Activated naive CD4-positive, alpha-beta T cell treated with anti-CD3 and anti-CD28 coated beads, Interleukin-2, amount 50 U/mL, for 72 hours (primary cell): ENCODE data around the gene DOCK9. TPM values are rescaled to one million over a fixed set of nuclear protein-coding genes. Genes with fewer than 3 reads are reported as not detected.

Experiments used
- ATAC-seq, 2 donors: fragments of 150-1000 bp; cut with Tn5 transposase; 2 replicates each; pipeline ENCODE4 v1.10.0; 2021; ENCODE audit warnings: mild to moderate bottlenecking in 2 of 2, moderate library complexity in 2 of 2
- DNase-seq, 2 donors: peaks; one replicate each; pipeline ENCODE4 v3.0.0; 2021 to 2022; ENCODE audit warnings: low spot score in 2 of 2
- H3K27ac Mint-ChIP-seq, 2 donors: one replicate each; pipeline ENCODE4 v1.8.0; 2022; ENCODE audit warnings: mild to moderate bottlenecking in 2 of 2, mixed read lengths in 2 of 2
- H3K36me3 Mint-ChIP-seq, 2 donors: one replicate each; pipeline ENCODE4 v1.8.0; 2022; ENCODE audit warnings: mixed read lengths in 2 of 2
- H3K9me3 Mint-ChIP-seq, 2 donors: one replicate each; pipeline ENCODE4 v1.8.0; 2022; ENCODE audit warnings: mixed read lengths in 2 of 2
- total RNA-seq, 2 donors: library from RNA; stranded (reverse); gene quantifications; one replicate each; pipeline ENCODE4 v1.2.3, GENCODE V29; 2022

DOCK9 gene
- total RNA-seq, 2 donors from 2014 or later: 32.4 to 60.5 TPM

- DNase-seq: no peak
- peaks cover 27 to 51% of the 10 kb centered on the region in 2 donors for H3K36me3 Mint-ChIP-seq
- ATAC-seq: no peak
- no peak overlapping the region for H3K27ac Mint-ChIP-seq
- peaks cover 0 to 5% of the 10 kb centered on the region in 2 donors for H3K9me3 Mint-ChIP-seq
Observed at GRCh38 chr13:98921015-98921580, 56.8 kb downstream of the DOCK9 start.

DNA sequence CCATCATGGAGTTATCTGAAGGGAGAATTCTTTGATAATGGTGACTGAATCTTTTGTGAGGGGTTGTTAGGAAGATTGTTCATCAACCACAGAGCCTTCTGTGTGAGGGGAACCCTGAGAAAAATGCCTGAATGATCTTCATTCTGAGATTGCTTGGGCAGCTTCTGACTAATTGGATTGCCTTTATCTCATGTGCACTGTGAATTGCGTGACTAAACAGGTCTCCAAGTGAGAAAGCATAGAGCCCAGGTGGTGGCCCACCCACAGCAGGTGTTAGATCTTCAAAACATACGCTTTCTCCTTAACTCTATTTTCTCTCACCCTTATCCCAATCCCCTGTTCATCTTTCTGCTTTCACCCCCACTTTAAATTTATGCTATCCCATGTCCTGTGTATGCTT, 58.3 kb downstream of the DOCK9 start:
- DNase-seq (peak in 1 of 2 donors; percentile 33), ATAC-seq (peak; percentile 93 to 97)
- Mint-ChIP-seq H3K27ac (peak overlapping the region in 1 of 2 donors; percentile 41), H3K36me3 (peaks cover 33 to 53% of the 10 kb centered on the region in 2 donors), H3K9me3 (peaks cover 0 to 5% of the 10 kb centered on the region in 2 donors)

- Mint-ChIP-seq H3K27ac (peak overlapping the region in 1 of 2 donors; percentile 86), H3K9me3 (peaks cover 0 to 5% of the 10 kb centered on the region in 2 donors), H3K36me3 (peaks cover 33 to 45% of the 10 kb centered on the region in 2 donors)
- ATAC-seq (no peak), DNase-seq (no peak)
Observed at GRCh38 chr13:98918771-98919170, 59.1 kb downstream of the DOCK9 start.

DNA sequence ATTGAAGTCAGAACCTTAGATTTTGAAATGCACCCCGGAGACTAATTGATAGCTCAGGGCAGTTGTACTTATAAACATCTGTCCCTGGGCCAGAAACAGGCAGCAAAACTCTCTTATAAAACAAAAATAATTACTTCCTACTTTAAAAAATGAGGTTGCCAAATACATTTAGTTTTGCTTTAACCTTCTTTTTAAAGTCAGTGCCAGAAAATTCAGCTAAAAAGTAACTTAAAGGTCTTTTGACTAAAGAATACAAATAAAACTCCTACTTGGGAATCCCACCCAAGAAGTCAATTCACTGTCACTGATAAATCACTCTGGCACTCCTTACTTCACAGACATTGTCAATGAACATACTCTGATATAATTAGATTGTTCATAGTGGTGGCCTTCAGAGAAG, 60.7 kb downstream of the DOCK9 start:
- peaks cover 30 to 32% of the 10 kb centered on the region in 2 donors for H3K36me3 Mint-ChIP-seq
- H3K9me3 Mint-ChIP-seq: peaks cover 0 to 5% of the 10 kb centered on the region in 2 donors
- ATAC-seq (no peak), DNase-seq (no peak)
- no peak overlapping the region for H3K27ac Mint-ChIP-seq

DNA sequence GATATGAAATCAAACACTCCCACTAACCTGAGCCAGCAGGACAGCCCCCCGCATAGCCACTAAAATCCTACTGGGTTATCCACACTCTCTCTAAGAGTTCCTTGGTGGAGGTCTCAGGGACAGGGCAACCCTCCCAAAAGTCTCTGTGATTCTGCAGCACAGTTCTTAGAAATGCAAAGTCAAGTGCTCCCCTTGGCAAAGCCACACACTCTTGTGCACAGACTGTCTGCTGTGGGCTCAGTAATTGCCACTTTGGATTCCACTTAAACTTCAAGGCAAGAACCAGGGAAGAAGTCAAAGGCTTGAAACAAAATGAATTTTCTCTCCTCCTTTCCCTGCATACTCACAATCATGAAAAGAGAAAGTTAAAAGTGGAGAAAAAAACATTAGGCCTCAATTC, 61.5 kb downstream of the DOCK9 start:
- Mint-ChIP-seq H3K36me3 (peaks cover 23 to 26% of the 10 kb centered on the region in 2 donors), H3K27ac (no peak overlapping the region)
- no peak for DNase-seq

DNA sequence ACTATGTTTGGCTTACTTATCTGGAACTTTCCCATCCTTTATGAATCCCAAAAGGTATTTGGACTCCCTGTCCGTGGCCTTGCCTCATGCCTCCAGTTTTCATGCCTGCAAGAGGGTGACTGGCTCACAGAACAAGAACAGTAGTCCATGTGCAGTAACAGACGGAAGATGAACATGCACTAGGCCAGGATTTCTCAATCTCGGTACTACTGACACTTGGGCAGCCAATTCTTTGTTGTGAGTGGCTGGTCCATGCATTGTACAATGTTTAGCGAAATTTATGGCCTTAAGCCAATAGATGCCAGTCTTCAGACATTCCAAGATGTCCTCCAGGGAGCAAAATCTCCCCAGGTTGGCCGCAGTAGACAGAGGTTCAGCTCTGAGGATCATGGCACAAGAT, 61.9 kb downstream of the DOCK9 start:
- H3K27ac Mint-ChIP-seq: no peak overlapping the region
- DNase-seq (no peak), ATAC-seq (no peak)
- peaks cover under 1 to 5% of the 10 kb centered on the region in 2 donors for H3K9me3 Mint-ChIP-seq
- peaks cover 20 to 26% of the 10 kb centered on the region in 2 donors for H3K36me3 Mint-ChIP-seq

More for the DNA sequence above, 61.5 kb downstream of the DOCK9 start:
- no peak for ATAC-seq
- H3K9me3 Mint-ChIP-seq: peaks cover 0 to 5% of the 10 kb centered on the region in 2 donors

- peaks cover 4 to 5% of the 10 kb centered on the region in 2 donors for H3K9me3 Mint-ChIP-seq
- DNase-seq: no peak
- no peak for ATAC-seq
- H3K36me3 Mint-ChIP-seq: peaks cover 20 to 23% of the 10 kb centered on the region in 2 donors
- no peak overlapping the region for H3K27ac Mint-ChIP-seq
Observed at GRCh38 chr13:98915563-98915962, 62.3 kb downstream of the DOCK9 start.

DNA sequence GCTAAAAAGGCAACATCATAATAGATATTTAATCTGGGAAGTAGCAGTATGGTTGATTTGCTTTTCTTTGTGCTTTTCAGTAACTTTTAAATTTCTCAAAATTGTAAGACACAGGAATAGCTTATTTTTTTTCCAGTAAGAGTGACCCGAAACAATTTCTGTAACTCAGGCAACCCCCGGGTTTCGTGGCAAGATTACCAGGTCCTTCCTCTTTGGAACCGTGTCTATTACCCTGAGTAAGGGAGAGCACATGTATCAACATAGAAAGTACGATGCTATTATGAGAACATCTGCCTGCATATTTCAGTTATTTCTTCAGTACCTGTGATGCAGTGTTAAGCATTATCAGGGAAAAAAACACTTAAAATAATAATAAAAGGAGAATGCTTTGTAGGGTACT, 64.1 kb downstream of the DOCK9 start:
- DNase-seq: no peak
- peaks cover 4 to 5% of the 10 kb centered on the region in 2 donors for H3K9me3 Mint-ChIP-seq
- ATAC-seq: no peak
- peaks cover 15 to 19% of the 10 kb centered on the region in 2 donors for H3K36me3 Mint-ChIP-seq
- no peak overlapping the region for H3K27ac Mint-ChIP-seq

- Mint-ChIP-seq H3K9me3 (peaks cover 0 to 5% of the 10 kb centered on the region in 2 donors), H3K27ac (peak overlapping the region in 1 of 2 donors; percentile 62), H3K36me3 (peaks cover 10 to 11% of the 10 kb centered on the region in 2 donors)
- no peak for DNase-seq
- ATAC-seq: no peak
Observed at GRCh38 chr13:98912846-98913245, 65.0 kb downstream of the DOCK9 start.

DNA sequence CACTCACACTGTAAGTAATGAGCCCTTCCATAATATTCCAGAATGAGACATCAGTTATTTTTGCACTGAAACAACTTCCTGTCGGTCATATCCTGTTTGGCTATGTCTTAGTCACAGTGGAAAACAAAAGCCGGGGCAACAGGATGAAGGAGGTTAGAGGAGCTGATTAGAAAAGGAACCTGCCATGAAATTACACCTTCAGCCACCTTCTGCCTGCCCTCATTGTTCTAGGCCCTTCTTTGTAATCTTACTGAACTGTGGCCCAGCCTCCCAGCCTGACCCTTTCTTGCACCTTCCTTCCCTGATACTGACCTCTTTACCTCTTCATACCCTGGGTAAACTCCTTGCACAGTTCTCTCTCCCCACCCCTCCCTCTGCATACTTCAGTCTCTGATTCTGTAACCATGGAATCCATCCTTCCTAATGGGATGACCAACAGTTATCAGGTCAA, 67.3 kb downstream of the DOCK9 start:
- peak in 1 of 2 donors; percentile 33 for DNase-seq
- Mint-ChIP-seq H3K9me3 (peaks cover 0 to 5% of the 10 kb centered on the region in 2 donors), H3K27ac (peak overlapping the region; percentile 92 to 97), H3K36me3 (peaks cover under 1 to 9% of the 10 kb centered on the region in 2 donors)
- ATAC-seq: peak; percentile 80 to 89

- ATAC-seq (peak; percentile 73 to 75), DNase-seq (no peak)
- Mint-ChIP-seq H3K9me3 (peaks cover 0 to 5% of the 10 kb centered on the region in 2 donors), H3K27ac (peak overlapping the region in 1 of 2 donors; percentile 51), H3K36me3 (peaks cover 0 to 5% of the 10 kb centered on the region in 2 donors)
Observed at GRCh38 chr13:98909016-98909415, 68.8 kb downstream of the DOCK9 start.

DNA sequence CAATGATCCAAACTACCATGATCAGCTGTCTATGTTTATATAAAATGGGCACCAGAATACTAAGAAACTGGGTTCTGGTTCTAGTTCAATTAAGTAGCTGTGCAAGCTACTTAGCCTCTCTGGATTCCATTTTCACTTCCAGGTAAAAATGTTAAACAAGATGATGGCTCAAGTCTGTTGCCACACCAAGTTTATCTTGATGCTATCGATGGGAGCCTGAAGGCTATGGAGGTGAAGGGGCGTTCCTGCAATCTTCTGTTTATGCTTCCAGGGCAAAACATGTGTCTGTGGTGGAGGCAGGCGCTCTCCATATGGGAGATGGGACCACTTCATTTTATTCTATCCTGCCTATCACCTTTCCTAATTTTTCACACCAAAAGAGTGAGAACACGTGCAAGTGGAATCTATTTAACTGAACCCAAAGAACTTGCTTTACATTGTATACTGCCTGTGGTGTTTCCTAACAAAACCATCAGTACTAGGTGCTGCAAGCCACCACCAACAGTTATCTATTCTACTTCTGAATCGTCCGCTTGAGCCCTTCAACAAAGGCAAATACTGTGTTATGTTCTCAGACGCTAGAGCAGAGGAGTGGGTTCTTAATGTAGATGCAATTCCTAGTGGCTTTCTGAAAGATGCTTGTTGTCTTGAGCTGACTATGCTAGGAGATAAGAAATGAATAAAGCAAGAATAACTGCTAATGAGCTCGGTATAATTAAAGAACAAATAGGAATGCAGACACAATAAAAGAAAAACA, 70.9 kb downstream of the DOCK9 start:
- ATAC-seq (no peak), DNase-seq (no peak)
- H3K36me3 Mint-ChIP-seq: peaks cover 0 to 5% of the 10 kb centered on the region in 2 donors
- peaks cover 0 to 5% of the 10 kb centered on the region in 2 donors for H3K9me3 Mint-ChIP-seq
- no peak overlapping the region for H3K27ac Mint-ChIP-seq

GRCh38 chr13:98905199-98905598, 72.7 kb downstream of the DOCK9 start:
- Mint-ChIP-seq H3K9me3 (no peaks in the 10 kb centered on the region), H3K27ac (peak overlapping the region; percentile 40 to 83), H3K36me3 (peaks cover 0 to 5% of the 10 kb centered on the region in 2 donors)
- no peak for DNase-seq
- peak in 1 of 2 donors; percentile 62 for ATAC-seq

DNA sequence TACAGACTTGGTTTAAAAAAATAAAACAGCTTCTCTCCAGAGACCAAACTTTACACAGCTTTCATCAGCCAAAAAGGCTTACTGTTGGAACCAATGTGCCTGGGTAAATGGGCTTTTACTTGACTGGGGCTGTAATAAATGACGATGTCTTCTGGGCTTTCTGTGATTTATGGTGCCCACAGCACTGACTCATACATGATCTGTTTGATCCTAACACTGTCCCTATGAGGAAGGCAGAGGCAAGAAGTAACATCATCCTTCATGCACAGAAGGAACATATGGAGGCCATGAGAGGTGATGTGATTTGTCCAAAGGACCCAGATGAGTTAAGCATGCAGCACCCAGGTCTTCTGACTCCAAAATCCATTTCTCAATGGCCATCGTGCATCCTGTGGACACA, 77.4 kb downstream of the DOCK9 start:
- H3K27ac Mint-ChIP-seq: no peak overlapping the region
- H3K36me3 Mint-ChIP-seq: peaks cover 4 to 7% of the 10 kb centered on the region in 2 donors
- ATAC-seq (no peak), DNase-seq (no peak)
- no peaks in the 10 kb centered on the region for H3K9me3 Mint-ChIP-seq

GRCh38 chr13:98897706-98898105, 80.2 kb downstream of the DOCK9 start:
- Mint-ChIP-seq H3K9me3 (no peaks in the 10 kb centered on the region), H3K36me3 (peaks cover 4 to 15% of the 10 kb centered on the region in 2 donors), H3K27ac (no peak overlapping the region)
- DNase-seq (no peak), ATAC-seq (no peak)

- H3K27ac Mint-ChIP-seq: no peak overlapping the region
- no peaks in the 10 kb centered on the region for H3K9me3 Mint-ChIP-seq
- H3K36me3 Mint-ChIP-seq: peaks cover 4 to 18% of the 10 kb centered on the region in 2 donors
- no peak for DNase-seq
- ATAC-seq: no peak
Observed at GRCh38 chr13:98896868-98897144, 81.1 kb downstream of the DOCK9 start.

DNA sequence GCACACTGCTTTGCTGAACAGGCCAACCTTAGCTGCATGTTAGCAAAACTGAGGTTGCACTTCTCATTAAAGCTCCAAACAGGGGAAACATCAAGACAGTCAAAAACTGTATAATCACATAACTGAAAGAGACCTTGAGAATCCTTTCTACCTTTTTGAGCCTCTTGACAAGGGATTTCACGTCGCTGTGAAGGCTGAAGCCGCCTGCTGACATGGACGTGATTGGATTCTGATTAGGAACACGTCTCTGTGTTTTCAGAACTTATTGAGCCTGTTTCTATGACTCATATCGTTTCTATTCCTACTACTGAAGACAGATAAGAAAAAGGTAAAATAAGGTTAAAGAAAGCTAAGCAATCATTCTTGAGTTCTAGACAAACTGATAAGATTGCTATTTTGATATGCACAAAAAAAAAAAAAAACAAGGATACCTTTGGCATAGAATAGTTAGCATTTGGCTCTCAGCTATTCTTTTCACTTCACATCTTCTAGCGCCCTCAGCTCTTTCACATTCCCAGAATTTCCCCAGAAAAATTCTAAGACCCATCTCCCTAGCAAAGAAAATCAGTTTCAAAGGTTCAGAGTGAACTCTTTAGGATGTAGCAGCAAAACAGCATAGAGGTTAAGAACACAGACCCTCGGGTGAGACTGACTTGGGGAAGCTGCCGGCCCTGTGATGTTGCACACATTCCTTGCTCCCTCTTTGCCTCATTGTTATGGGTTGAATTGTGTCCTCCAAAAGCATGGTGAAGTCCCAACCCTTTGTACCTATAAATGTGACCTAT, 81.6 kb downstream of the DOCK9 start:
- Mint-ChIP-seq H3K36me3 (peaks cover 4 to 18% of the 10 kb centered on the region in 2 donors), H3K9me3 (no peaks in the 10 kb centered on the region), H3K27ac (no peak overlapping the region)
- DNase-seq (no peak), ATAC-seq (no peak)
